NCI-H460 (cell line): Measurements from ENCODE around the gene SHC1. TPM values are rescaled to one million over a fixed set of nuclear protein-coding genes. Genes with fewer than 3 reads are reported as not detected.

Experiments used
- small RNA-seq, 2 experiments: library from RNA; depleted of rRNA; stranded (forward); fragments of <200 nt; gene quantifications; one replicate each; pipeline ENCODE3, GENCODE V24; 2014
- total RNA-seq: library from RNA; depleted of rRNA; stranded (reverse); fragments of >200 nt; shearing (Covaris generic); gene quantifications from 2 replicates; pipeline ENCODE4 v1.2.3, GENCODE V29; 2014; rRNA removed

The SHC1 gene
- total RNA-seq, 1 experiment from 2014 or later = 382 TPM

Small RNAs within 50 kb of the gene (small RNA-seq; reads per million reads assigned to genes)
- 0 reads per million in 2 experiments for gene MIR4258
- 0 reads per million in 2 experiments for gene RF00017

Other genes with a start within 250 kb of the SHC1 start
- gene KCNN3, start 100.5 kb downstream of the SHC1 start, total RNA-seq = 0.40 and 0.61 TPM in 2 replicates
- 9.7 and 14.0 TPM in 2 replicates for gene PMVK, start 34.0 kb downstream of the SHC1 start, total RNA-seq
- 24.7 and 25.6 TPM in 2 replicates for gene PBXIP1, start 14.6 kb downstream of the SHC1 start, total RNA-seq
- gene PYGO2, start 9.0 kb downstream of the SHC1 start, total RNA-seq = 33.5 and 34.0 TPM in 2 replicates
- 585 and 634 TPM in 2 replicates for gene CKS1B, start 3.9 kb upstream of the SHC1 start, total RNA-seq
- gene FLAD1, start 12.6 kb upstream of the SHC1 start, total RNA-seq = 60.4 and 68.0 TPM in 2 replicates
- gene LENEP, start 22.8 kb upstream of the SHC1 start, total RNA-seq = 0.84 TPM in 1 of 2 replicates, not detected in the other
- gene ZBTB7B, start 32.1 kb upstream of the SHC1 start, total RNA-seq = 52.8 and 68.3 TPM in 2 replicates
- gene DCST2, start 63.0 kb upstream of the SHC1 start, total RNA-seq = 0.45 and 1.6 TPM in 2 replicates
- gene DCST1, start 63.1 kb upstream of the SHC1 start, total RNA-seq = not detected in 2 replicates
- 216 and 231 TPM in 2 replicates for gene ADAM15, start 80.6 kb upstream of the SHC1 start, total RNA-seq
- gene EFNA4, start 93.0 kb upstream of the SHC1 start, total RNA-seq = 12.1 TPM in 2 replicates
- gene EFNA3, start 108.1 kb upstream of the SHC1 start, total RNA-seq = 10.1 and 12.6 TPM in 2 replicates
- gene EFNA1, start 157.1 kb upstream of the SHC1 start, total RNA-seq = 18.1 and 22.3 TPM in 2 replicates
- 49.7 and 53.4 TPM in 2 replicates for gene SLC50A1, start 165.1 kb upstream of the SHC1 start, total RNA-seq
- gene DPM3, start 169.8 kb upstream of the SHC1 start, total RNA-seq = 49.8 and 50.9 TPM in 2 replicates
- 454 and 476 TPM in 2 replicates for gene KRTCAP2, start 202.6 kb upstream of the SHC1 start, total RNA-seq
- gene TRIM46, start 203.1 kb upstream of the SHC1 start, total RNA-seq = 0.27 and 0.43 TPM in 2 replicates
- 18.0 and 19.5 TPM in 2 replicates for gene THBS3, start 237.2 kb upstream of the SHC1 start, total RNA-seq
- gene MTX1, start 237.9 kb upstream of the SHC1 start, total RNA-seq = 69.7 and 72.8 TPM in 2 replicates